Vagina (tissue), 2 donors: ENCODE results near the gene PLEKHM3.

ENCODE experiments used
- POLR2A ChIP-seq, 2 donors: fragments of 450-650 bp; IDR thresholded peaks; one replicate each; pipeline ENCODE4 v1.6.1; 2017; ENCODE audit warnings: antibody characterized with exemption in 2 of 2, mild to moderate bottlenecking in 2 of 2, moderate library complexity in 2 of 2
- TF ChIP-seq, protein P1 (sequence below), 3 experiments: fragments of 450-650 bp in 2 of 3; fragments of 200-600 bp in 1 of 3; sonication (generic) in 1 of 3; IDR thresholded peaks; one replicate each; pipeline ENCODE4 v1.5.1; 2017 to 2019; ENCODE audit warnings: antibody characterized with exemption in 3 of 3, mild to moderate bottlenecking in 2 of 3, moderate library complexity in 2 of 3

- TF ChIP-seq, protein P1, sequence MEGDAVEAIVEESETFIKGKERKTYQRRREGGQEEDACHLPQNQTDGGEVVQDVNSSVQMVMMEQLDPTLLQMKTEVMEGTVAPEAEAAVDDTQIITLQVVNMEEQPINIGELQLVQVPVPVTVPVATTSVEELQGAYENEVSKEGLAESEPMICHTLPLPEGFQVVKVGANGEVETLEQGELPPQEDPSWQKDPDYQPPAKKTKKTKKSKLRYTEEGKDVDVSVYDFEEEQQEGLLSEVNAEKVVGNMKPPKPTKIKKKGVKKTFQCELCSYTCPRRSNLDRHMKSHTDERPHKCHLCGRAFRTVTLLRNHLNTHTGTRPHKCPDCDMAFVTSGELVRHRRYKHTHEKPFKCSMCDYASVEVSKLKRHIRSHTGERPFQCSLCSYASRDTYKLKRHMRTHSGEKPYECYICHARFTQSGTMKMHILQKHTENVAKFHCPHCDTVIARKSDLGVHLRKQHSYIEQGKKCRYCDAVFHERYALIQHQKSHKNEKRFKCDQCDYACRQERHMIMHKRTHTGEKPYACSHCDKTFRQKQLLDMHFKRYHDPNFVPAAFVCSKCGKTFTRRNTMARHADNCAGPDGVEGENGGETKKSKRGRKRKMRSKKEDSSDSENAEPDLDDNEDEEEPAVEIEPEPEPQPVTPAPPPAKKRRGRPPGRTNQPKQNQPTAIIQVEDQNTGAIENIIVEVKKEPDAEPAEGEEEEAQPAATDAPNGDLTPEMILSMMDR (IDR thresholded peaks at IDR 0.05), result no peak
- TF ChIP-seq POLR2A (IDR thresholded peaks at IDR 0.05), result no peak
Measured at GRCh38 chr2:207914716-207915115, 110.6 kb downstream of the PLEKHM3 start.
